Trophoblast cell (in vitro differentiated cells and primary cell): ENCODE data around the gene SEMA6A.

Source experiments
- DNase-seq, 2 donors: peaks; one replicate each; pipeline ENCODE4 v3.0.0-alpha.2; 2016
- H2AFZ ChIP-seq: 2 replicates; pipeline ENCODE4 v1.6.1; 2013; ENCODE audit warnings: low read length, moderate library complexity, mild to moderate bottlenecking; ENCODE audit not compliant: insufficient read depth, poor library complexity
- H2AK5ac ChIP-seq: 2 replicates; pipeline ENCODE4 v1.6.1; 2013; ENCODE audit warnings: mild to moderate bottlenecking, low read length
- H2BK120ac ChIP-seq: 2 replicates; pipeline ENCODE4 v1.6.1; 2013; ENCODE audit warnings: low read length, mild to moderate bottlenecking, moderate library complexity; ENCODE audit not compliant: insufficient read depth, poor library complexity
- H2BK12ac ChIP-seq: 2 replicates; pipeline ENCODE4 v1.6.1; 2013; ENCODE audit warnings: mild to moderate bottlenecking, low read length, moderate library complexity
- H2BK5ac ChIP-seq: 2 replicates; pipeline ENCODE4 v1.6.1; 2013; ENCODE audit warnings: low read length, low read depth, moderate library complexity, mild to moderate bottlenecking; ENCODE audit not compliant: poor library complexity
- H3K14ac ChIP-seq: 2 replicates; pipeline ENCODE4 v1.6.1; 2013; ENCODE audit warnings: mild to moderate bottlenecking, low read length
- H3K18ac ChIP-seq: 2 replicates; pipeline ENCODE4 v1.6.1; 2013; ENCODE audit warnings: mild to moderate bottlenecking, low read length
- H3K23ac ChIP-seq: 2 replicates; pipeline ENCODE4 v1.6.1; 2013; ENCODE audit warnings: low read length
- H3K27ac ChIP-seq: 2 replicates; pipeline ENCODE4 v1.5.1; 2013; ENCODE audit warnings: low read depth, mild to moderate bottlenecking, inconsistent platforms, low read length, moderate library complexity
- H3K27me3 ChIP-seq: 2 replicates; pipeline ENCODE4 v1.6.1; 2013; ENCODE audit warnings: inconsistent platforms, mild to moderate bottlenecking, low read length, moderate library complexity; ENCODE audit not compliant: insufficient read depth
- H3K36me3 ChIP-seq, 2 experiments: 1 replicate in 1 of 2; 2 replicates in 1 of 2; pipeline ENCODE4 v1.6.1; 2013; ENCODE audit warnings: low read length in 2 of 2, mild to moderate bottlenecking in 2 of 2, moderate library complexity in 1 of 2; ENCODE audit not compliant: insufficient read depth in 2 of 2, control insufficient read depth in 1 of 2
- H3K4ac ChIP-seq: 2 replicates; pipeline ENCODE4 v1.6.1; 2013; ENCODE audit warnings: low read depth, mild to moderate bottlenecking, low read length, moderate library complexity
- H3K4me1 ChIP-seq, 2 experiments: 1 replicate in 1 of 2; 2 replicates in 1 of 2; pipeline ENCODE4 v1.6.1; 2013; ENCODE audit warnings: low read length in 2 of 2, mild to moderate bottlenecking in 2 of 2, moderate library complexity in 1 of 2; ENCODE audit not compliant: insufficient read depth in 2 of 2, control insufficient read depth in 1 of 2
- H3K4me2 ChIP-seq: 2 replicates; pipeline ENCODE4 v1.6.1; 2013; ENCODE audit warnings: inconsistent platforms, mild to moderate bottlenecking, low read length, moderate library complexity
- H3K4me3 ChIP-seq: 2 replicates; pipeline ENCODE4 v1.5.1; 2013; ENCODE audit warnings: mild to moderate bottlenecking, low read depth, low read length, inconsistent platforms
- H3K79me1 ChIP-seq: one replicate; pipeline ENCODE4 v1.6.1; 2013; ENCODE audit warnings: low read length
- H3K79me2 ChIP-seq: 2 replicates; pipeline ENCODE4 v1.6.1; 2013; ENCODE audit warnings: low read length, mild to moderate bottlenecking; ENCODE audit not compliant: control insufficient read depth, insufficient read depth, poor library complexity
- H3K9ac ChIP-seq: 2 replicates; pipeline ENCODE4 v1.6.1; 2013; ENCODE audit warnings: mild to moderate bottlenecking, low read length
- H3K9me3 ChIP-seq: 2 replicates; pipeline ENCODE4 v1.6.1; 2013; ENCODE audit warnings: low read depth, mild to moderate bottlenecking, control low read depth, inconsistent platforms, low read length; ENCODE audit not compliant: insufficient read depth
- H4K12ac ChIP-seq: 2 replicates; pipeline ENCODE4 v1.6.1; 2013; ENCODE audit warnings: low read depth, mild to moderate bottlenecking, low read length, moderate library complexity
- H4K8ac ChIP-seq: 2 replicates; pipeline ENCODE4 v1.6.1; 2013; ENCODE audit warnings: low read depth, mild to moderate bottlenecking, low read length, moderate library complexity
- H4K91ac ChIP-seq: one replicate; pipeline ENCODE4 v1.6.1; 2013; ENCODE audit warnings: low read depth, mild to moderate bottlenecking, low read length, moderate library complexity
- WGBS: extraction: QIAGEN DNeasy Blood & Tissue Kit; methylation state at CpG from one replicate; pipeline ENCODE4 v1.1.7; 2013; ENCODE audit warnings: missing lambda C conversion rate; ENCODE audit not compliant: insufficient read length, insufficient coverage; ENCODE audit errors: extremely low coverage; 5-methylcytosine and 5-hydroxymethylcytosine counted together

Gene SEMA6A

DNA sequence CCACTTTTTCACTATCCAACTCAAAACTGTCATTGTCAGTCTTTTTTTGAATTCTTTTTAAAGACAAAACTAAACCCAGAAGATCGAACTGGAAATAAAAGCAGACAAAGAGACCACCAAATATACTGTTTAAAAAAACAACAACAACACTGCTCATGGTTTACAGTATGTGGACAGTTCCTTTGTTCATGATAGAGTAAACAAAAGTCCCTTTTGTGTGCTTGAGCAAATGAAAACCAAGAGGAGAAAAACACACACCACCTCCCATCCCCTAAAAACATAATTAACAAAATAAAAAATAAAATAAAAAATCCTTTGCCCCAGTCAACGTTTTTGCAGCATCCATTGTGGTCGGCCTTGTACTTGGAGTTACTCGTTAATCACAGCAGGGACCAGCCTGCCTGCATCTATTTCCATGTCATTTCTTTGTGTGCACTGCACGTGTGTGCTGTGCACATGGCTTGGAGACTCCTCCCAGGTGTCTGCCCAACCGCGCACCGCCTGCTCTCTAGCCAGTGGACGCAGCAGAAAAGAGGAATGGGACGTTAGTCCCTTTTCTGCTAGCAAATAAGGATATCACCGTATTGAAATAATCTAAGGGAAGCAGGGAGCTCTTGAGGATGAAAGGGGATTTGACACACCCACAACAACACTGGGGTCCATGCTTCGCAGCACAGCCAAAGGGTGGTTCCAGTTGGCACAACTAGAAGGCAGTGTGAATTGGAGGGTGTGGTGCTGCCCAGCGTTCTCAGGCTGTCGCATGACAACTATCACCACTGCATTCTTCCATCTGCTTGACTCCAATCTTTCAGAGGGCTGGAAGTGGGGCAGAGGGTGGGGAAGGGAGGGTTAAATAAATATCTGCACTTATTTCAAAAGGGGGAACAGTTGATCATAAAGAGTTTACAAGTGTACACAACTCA is 130.0 kb downstream of the SEMA6A start:
- Histone ChIP-seq H3K23ac (no peak overlapping the region), H2BK12ac (no peak overlapping the region), H2BK120ac (no peak overlapping the region), H3K9ac (no peak overlapping the region), H3K4me3 (no peak overlapping the region), H2AK5ac (no peak overlapping the region), H3K18ac (no peak overlapping the region), H3K79me1 (no peaks in the 10 kb centered on the region), H3K9me3 (no peaks in the 10 kb centered on the region), H2AFZ (no peak overlapping the region), H4K8ac (no peak overlapping the region), H3K14ac (no peak overlapping the region), H3K79me2 (no peaks in the 10 kb centered on the region), H3K27ac (no peak overlapping the region), H3K4me1 (no peaks in the 10 kb centered on the region), H2BK5ac (no peak overlapping the region), H3K4ac (no peak overlapping the region), H3K36me3 (peaks cover 30 to 34% of the 10 kb centered on the region in 2 experiments), H4K91ac (no peak overlapping the region), H3K27me3 (no peaks in the 10 kb centered on the region), H4K12ac (no peak overlapping the region), H3K4me2 (no peak overlapping the region)
- WGBS: no CpG with 5 or more reads among the region's 14 CpGs
- no peak for DNase-seq

DNA sequence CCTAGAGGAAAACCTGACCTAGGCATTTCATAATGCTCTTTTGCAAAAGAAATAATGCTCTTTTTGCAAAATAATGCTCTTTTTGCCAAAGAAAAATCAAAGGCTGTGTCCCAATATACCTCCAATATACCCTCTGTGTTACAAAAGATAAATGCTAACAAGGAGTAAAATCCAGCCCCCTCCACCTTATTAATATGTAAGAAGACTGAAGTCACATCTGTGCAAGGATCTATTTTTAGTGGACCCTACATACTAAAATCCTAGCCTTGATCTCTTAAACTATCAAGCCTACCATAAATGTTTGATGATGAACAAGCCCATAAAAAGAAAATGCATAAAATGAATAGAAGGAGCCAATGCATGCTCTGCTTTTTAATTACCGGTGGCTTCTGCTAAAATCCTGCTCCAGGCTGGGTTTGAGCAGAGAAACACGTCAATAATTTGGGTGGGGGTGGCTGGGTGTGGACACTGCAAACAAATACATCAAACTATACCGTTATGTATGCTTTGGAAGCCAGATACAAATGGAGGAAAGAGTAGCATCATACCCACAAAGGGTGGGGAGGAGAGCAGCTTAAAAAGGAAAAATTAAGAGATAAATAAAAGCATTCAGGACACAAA is 131.6 kb downstream of the SEMA6A start:
- H2BK12ac ChIP-seq: no peak overlapping the region
- no peak overlapping the region for H4K8ac ChIP-seq
- no peak overlapping the region for H2BK5ac ChIP-seq
- H3K9me3 ChIP-seq: no peaks in the 10 kb centered on the region
- no peak overlapping the region for H3K4ac ChIP-seq
- no peak overlapping the region for H3K23ac ChIP-seq
- no peaks in the 10 kb centered on the region for H3K79me2 ChIP-seq
- no peak overlapping the region for H3K4me3 ChIP-seq
- H4K91ac ChIP-seq: no peak overlapping the region
- no peak overlapping the region for H3K9ac ChIP-seq
- H3K27me3 ChIP-seq: no peaks in the 10 kb centered on the region
- H3K4me2 ChIP-seq: no peak overlapping the region
- no peak overlapping the region for H3K14ac ChIP-seq
- H2AK5ac ChIP-seq: no peak overlapping the region
- H3K79me1 ChIP-seq: no peaks in the 10 kb centered on the region
- no CpG with 5 or more reads among the region's 3 CpGs for WGBS
- H3K36me3 ChIP-seq: peaks cover 25 to 34% of the 10 kb centered on the region in 2 experiments
- H2BK120ac ChIP-seq: no peak overlapping the region
- no peak overlapping the region for H2AFZ ChIP-seq
- no peaks in the 10 kb centered on the region for H3K4me1 ChIP-seq
- no peak overlapping the region for H4K12ac ChIP-seq
- no peak overlapping the region for H3K27ac ChIP-seq
- H3K18ac ChIP-seq: no peak overlapping the region
- no peak for DNase-seq

DNA sequence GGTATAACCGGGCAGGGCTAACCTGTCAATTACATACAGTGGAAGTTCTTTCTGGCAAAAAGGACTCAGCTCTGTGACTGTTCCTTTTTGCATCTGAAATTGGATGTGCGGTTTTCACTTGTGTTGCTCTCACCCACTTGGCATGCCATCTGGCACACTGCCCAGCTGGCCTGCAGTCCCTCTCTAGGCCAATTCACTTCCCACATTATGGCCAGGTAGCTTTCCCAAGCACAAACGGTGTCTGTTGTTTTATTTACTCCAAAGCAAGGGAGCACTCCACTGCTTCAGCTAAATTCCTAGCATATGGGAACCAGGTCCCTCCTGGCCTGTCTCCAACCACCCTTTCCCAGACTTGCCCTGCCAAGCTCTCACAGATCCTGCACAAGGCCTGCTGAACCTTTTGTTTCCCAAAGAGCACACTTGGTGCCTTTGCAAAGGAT is 132.5 kb downstream of the SEMA6A start:
- Histone ChIP-seq H2AFZ (no peak overlapping the region), H3K9ac (no peak overlapping the region), H3K27ac (no peak overlapping the region), H3K36me3 (peaks cover 17 to 26% of the 10 kb centered on the region in 2 experiments), H3K18ac (no peak overlapping the region), H2BK120ac (no peak overlapping the region), H3K4ac (no peak overlapping the region), H2BK5ac (no peak overlapping the region), H4K8ac (no peak overlapping the region), H4K91ac (no peak overlapping the region), H3K4me3 (no peak overlapping the region), H3K4me1 (no peaks in the 10 kb centered on the region), H3K23ac (no peak overlapping the region), H2AK5ac (no peak overlapping the region), H3K79me2 (no peaks in the 10 kb centered on the region), H2BK12ac (no peak overlapping the region), H3K79me1 (no peaks in the 10 kb centered on the region), H4K12ac (no peak overlapping the region), H3K27me3 (no peaks in the 10 kb centered on the region), H3K14ac (no peak overlapping the region), H3K4me2 (no peak overlapping the region), H3K9me3 (no peaks in the 10 kb centered on the region)
- no peak for DNase-seq
- WGBS: no CpG with 5 or more reads among the region's 3 CpGs

DNA sequence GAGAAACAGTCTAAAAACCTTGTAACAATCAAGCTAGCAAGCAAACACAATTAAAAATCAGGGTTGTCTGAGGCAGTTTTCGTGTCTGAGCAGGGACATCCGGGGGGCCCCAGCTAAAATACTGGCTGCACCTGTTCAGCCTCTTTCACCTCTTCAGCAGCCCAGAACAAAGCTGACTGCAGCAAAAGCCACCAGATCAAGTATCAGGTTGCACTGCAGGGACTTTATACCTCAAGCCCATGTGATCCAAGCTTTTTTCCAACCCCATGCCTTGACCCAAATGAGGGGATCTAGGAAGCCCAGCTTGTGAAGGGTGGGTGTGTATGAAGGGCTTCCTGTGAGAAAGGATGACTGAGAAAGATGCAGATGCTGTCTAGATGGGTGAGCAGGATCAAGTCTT is 133.4 kb downstream of the SEMA6A start:
- no peaks in the 10 kb centered on the region for H3K79me1 ChIP-seq
- H3K9me3 ChIP-seq: no peaks in the 10 kb centered on the region
- H3K79me2 ChIP-seq: no peaks in the 10 kb centered on the region
- no peak overlapping the region for H2BK5ac ChIP-seq
- H4K91ac ChIP-seq: no peak overlapping the region
- H3K18ac ChIP-seq: no peak overlapping the region
- H2BK120ac ChIP-seq: no peak overlapping the region
- no peak overlapping the region for H3K9ac ChIP-seq
- no peak overlapping the region for H3K23ac ChIP-seq
- H3K14ac ChIP-seq: no peak overlapping the region
- H3K27ac ChIP-seq: no peak overlapping the region
- no peak overlapping the region for H3K4me2 ChIP-seq
- H3K4me1 ChIP-seq: no peaks in the 10 kb centered on the region
- H3K4me3 ChIP-seq: no peak overlapping the region
- H2AK5ac ChIP-seq: no peak overlapping the region
- DNase-seq: no peak
- H3K27me3 ChIP-seq: no peaks in the 10 kb centered on the region
- H2AFZ ChIP-seq: no peak overlapping the region
- no peak overlapping the region for H4K8ac ChIP-seq
- peaks cover 8 to 17% of the 10 kb centered on the region in 2 experiments for H3K36me3 ChIP-seq
- no peak overlapping the region for H3K4ac ChIP-seq
- no CpG with 5 or more reads among the region's 2 CpGs for WGBS
- H2BK12ac ChIP-seq: no peak overlapping the region
- no peak overlapping the region for H4K12ac ChIP-seq
